HG03521 (cell line): ENCODE measurements around the gene CEP250.
"Not testable (repeated sequence)": the region's sequence is repeated elsewhere in the genome, so short reads cannot be mapped to it uniquely, and the experiment has no call there.

Source experiments
- ATAC-seq: cut with Tn5 transposase; IDR thresholded peaks from one replicate; pipeline ENCODE4 v1.9.1; 2021; ENCODE audit warnings: mild to moderate bottlenecking, moderate library complexity; ENCODE audit not compliant: unreplicated experiment

The CEP250 gene

DNA sequence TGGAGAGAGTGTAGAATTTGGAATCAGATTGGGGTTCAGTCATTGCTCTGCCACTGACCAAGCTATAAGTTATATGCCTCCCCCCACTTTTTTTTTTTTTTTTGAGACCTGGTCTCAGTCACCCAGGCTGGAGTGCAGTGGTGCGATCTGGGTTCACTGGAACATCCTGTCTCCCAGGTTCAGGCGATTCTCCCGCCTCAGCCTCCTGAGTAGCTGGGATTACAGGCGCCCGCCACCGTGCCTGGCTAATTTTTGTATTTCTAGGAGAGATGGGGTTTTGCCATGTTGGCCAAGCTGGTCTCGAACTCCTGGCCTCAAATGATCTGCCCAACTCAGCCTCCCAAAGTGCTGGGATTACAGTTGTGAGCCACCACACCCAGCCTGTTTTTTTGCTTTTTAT lies 1.3 kb downstream of the CEP250 start:
- not testable (repeated sequence) for ATAC-seq

DNA sequence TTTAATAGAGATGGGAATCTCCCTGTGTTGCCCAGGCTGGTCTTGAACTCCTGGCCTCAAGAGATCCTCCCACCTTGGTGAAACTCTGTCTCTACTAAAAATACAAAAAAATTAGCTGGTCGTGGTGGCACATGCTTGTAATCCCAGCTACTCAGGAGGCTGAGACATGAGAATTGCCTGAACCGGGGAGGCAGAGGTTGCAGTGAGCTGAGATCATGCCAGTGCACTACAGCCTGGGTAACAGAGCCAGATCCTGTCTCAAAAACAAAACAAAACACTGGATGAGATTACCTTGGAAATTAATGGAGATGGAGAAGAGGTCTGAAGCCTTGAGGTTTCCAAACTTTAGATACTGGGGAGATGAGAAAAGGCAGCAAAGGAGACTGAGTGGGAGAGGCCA lies 2.1 kb downstream of the CEP250 start:
- not testable (repeated sequence) for ATAC-seq

GRCh38 chr20:35458388-35458787 lies 3.0 kb downstream of the CEP250 start:
- no peak for ATAC-seq

GRCh38 chr20:35461620-35462019 lies 6.2 kb downstream of the CEP250 start:
- ATAC-seq, result no peak

- no peak for ATAC-seq
These were observed 7.0 kb downstream of the CEP250 start for GRCh38 chr20:35462351-35462750.

DNA sequence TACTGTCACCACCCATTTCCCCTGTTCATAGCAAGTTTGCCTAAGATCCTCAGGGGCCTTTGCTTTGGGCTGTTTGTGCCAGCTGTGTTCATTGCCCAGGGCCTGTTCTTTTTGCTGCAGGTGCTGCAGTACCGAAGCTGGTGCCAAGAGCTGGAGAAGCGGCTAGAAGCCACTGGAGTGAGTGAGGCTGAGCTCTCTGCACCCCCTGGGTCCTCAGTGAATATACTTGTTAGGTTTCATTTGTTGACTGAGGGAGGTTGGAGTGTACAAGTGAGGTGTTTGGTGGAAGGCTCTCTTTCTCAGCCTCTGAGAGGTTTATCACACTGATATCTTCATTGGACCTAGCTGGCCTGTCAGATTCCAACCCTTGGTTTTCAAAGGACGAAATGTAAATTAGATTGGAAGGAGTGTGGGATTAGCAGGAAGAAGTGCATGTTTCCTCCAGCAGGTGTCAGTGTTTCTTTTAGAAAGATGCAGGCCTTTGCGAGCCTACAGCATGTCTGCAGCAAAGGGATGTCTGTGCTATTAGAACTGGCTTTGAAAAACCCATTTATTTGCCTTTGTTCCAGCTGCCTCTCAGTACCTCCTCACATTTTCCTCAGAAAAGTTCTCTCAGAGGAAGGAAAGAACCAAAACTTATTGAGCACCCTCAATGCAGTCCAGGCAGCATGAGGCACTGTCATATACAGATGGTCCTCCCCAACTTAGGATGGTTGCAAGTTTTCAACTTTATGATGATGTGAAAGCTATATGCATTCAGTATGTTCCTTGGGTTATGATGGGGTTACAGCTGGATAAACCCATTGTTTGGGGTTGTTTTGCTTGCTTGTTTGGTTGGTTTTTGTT lies 8.3 kb downstream of the CEP250 start:
- no peak for ATAC-seq

DNA sequence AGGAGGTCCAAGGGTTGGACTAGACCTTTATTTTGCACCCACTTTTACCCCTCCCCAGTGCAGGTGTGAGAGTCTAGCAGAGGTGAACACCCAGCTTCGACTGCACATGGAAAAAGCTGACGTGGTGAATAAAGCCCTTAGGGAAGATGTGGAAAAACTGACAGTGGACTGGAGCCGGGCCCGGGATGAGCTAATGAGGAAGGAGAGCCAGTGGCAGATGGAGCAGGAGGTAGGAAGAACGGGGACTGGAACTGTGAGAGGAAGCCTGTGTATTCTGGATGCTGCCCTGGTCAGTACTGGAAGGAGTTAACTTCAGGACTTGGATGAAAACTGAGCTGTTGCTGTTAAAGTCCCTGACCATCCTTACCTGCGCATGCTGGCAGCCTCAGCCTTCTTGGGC lies 10.6 kb downstream of the CEP250 start:
- ATAC-seq, result no peak

DNA sequence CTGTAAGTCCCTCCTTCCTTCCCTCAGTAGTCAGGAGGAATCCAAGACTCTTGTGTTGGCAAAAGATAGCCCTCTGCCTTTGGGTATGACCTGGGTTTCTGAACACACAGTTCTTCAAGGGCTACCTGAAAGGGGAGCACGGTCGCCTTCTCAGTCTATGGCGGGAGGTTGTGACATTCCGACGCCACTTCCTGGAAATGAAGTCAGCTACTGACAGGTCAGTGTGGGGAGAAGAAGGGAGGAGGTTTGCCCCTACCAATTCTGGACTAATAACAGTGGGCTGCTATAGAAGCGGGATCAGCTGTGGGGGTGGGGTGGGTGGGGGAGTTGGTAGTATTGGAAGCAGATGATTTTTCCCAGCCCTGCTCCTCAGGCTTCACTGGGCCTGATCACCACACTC lies 11.5 kb downstream of the CEP250 start:
- no peak for ATAC-seq

DNA sequence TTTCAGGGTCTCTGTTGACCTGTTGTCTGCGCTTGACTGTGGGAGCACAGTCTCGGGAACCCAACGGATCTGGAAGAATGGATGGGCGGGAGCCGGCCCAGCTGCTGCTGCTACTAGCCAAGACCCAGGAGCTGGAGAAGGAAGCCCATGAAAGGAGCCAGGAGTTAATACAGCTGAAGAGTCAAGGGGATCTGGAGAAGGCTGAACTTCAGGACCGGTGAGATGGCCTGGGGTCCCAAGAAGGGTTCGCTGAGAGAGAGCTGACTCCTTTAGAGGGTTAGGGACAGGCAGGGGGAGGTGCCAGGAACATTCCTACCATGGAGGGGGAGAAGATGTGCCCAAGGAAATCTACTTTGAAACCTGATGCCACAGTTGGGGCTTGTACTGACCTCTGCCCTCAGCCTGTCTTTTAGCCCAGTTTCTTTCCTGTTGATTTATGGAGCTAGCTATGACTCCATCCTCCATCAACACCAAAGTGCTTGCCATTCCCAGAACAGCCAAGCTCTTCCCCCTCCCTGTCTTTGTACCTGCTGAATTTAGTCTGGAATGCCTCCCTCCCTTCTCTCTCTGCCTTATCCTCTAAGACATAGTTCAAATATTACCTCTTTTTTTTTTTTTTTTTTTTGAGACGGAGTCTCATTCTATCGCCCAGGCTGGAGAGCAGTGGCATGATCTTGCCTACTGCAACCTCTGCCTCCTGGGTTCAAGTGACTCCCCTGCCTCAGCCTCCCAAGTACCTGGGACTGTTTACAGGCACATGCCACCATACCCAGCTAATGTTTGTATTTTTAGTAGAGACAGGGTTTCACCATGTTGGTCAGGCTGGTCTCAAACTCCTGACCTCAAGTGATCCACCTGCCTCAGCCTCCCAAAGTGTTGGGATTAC lies 12.2 kb downstream of the CEP250 start:
- ATAC-seq, result no peak

- ATAC-seq, result no peak
These were observed 13.4 kb downstream of the CEP250 start for GRCh38 chr20:35468671-35469334.

- no peak for ATAC-seq
These were observed 16.8 kb downstream of the CEP250 start for GRCh38 chr20:35472209-35472608.

DNA sequence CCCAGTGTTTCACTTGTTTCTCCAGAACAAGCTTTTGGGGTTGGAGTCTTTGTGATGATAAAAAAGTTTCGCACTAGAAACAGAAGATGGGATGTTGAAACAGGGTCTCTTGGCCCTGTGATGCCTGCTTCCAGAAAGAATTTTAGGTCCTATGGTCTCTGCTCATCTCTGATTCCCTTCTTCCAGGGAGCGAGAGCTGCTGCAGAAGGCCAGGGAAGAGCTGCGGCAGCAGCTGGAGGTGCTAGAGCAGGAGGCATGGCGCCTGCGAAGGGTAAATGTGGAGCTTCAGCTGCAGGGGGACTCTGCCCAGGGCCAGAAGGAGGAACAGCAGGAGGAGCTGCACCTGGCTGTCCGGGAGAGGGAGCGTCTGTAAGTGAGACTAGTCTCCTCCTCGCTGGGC lies 18.3 kb downstream of the CEP250 start:
- no peak for ATAC-seq

- ATAC-seq, result no peak
These were observed 19.0 kb downstream of the CEP250 start for GRCh38 chr20:35474303-35474871.

DNA sequence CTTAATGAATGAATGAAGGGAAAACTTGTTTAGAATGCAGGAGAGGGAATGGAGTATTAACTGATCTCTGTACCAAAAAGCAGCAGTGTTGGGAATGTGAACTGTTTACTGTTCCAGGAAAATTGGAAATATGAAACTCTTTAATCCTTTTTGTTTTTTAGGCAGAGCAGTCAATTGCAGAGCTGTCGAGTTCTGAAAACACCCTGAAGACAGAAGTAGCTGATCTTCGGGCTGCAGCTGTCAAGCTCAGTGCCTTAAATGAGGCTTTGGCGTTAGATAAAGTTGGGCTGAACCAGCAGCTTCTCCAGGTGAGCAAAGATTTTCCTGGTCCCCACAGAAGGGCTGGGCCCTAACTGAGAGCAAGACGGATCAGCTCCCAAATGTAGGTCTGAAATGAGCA lies 20.9 kb downstream of the CEP250 start:
- ATAC-seq, result no peak

GRCh38 chr20:35478804-35479472 lies 23.5 kb downstream of the CEP250 start:
- no peak for ATAC-seq

DNA sequence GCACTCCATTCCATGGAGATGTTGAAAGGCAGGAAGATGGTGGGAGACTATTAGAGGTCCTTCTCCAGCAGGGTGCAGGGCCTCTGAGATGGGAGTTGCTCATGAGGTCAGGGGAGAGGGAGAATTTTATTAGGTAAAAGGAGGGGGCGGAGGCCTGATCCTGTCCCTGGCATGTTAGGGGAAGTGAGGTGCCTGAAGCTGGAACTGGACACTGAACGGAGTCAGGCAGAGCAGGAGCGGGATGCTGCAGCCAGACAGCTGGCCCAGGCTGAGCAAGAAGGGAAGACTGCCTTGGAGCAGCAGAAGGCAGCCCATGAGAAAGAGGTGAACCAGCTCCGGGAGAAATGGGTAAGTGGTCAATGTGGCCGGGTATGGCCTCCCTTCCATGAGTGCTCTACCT lies 24.4 kb downstream of the CEP250 start:
- ATAC-seq, result no peak

DNA sequence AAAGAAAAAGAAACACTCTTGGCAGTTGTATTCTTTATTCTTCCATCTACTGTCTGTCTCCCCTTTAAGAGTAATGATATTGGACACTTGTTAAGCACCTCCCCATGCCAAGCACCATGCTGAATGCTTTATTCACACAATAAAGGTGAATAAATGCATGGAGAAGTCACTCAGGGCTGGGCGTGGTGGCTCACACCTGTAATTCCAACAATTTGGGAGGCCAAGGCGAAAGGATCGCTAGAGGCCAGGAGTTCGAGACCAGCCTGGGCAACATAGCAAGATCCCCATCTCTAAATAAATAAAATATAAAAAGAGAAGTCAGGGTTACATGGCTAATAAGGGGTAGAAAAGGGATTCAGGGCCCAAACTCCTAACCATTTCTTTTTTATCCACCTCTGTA lies 32.1 kb downstream of the CEP250 start:
- no peak for ATAC-seq

DNA sequence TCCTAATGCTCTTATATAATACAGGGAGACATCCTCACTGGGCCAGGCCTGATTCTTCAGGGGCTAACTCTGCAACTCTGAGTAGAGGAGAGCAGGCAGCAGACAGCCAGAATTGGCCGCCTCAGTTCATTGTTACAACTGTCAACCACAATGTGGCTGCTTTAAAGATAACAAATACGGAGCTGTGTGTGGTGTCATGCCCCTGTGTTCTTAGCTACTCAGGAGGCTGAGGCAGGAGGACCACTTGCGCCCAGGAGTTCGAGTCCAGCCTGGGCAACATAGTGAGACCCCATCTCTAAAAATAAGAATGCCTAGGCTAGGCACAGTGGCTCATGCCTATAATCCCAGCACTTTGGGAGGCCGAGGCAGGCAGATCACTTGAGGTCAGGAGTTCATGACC lies 34.3 kb downstream of the CEP250 start:
- no peak for ATAC-seq

DNA sequence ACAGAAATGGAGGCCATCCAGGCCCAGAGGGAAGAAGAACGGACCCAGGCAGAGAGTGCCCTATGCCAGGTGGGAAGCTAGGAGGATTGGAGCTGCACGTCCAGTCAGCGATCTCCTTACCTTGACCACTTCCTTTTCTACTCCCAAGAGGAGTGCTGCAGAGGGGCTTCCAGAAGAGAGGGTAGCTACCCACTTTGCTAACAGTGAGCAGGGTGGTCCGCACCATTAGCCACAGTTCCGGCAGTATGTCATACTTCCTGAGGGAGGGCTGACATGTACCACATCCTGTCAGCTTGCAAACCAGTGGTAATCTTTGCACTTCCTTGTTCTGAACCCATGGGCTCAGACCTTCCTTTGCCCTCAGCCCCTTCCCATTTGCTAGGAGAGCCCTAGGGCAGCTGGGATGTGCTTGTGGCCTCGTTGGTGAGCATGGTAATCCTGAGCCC lies 35.4 kb downstream of the CEP250 start:
- ATAC-seq, result peak; percentile 88

DNA sequence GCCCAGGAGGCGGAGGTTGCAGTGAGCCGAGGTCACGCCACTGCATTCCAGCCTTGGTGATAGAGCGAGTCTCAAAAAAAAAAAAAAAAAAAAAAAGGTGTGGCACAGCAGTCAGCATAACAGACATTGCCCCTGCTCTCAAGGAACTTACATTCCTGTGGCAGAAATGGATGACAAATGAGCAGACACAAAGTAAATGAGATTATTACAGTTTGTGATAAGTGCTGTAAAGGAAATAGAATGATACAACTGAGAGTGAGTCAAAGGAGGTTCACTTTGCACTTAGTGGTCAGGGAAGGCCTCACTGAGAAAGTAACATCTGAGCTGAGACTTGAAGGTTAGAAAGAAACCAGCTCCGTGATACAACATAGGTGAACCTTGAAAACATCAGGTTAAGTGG lies 36.4 kb downstream of the CEP250 start:
- ATAC-seq, result no peak

- ATAC-seq, result no peak
These were observed 37.0 kb downstream of the CEP250 start for GRCh38 chr20:35492352-35492751.
